HL-60/S4 treated with phorbol 12-myristate 13-acetate at 8.2 ng/mL for 4 days and 3 days (cell line): Measurements from ENCODE around the gene ULK4.
"Not testable (repeated sequence)": the region's sequence is repeated elsewhere in the genome, so short reads cannot be mapped to it uniquely, and the experiment has no call there.

Source experiments
- in situ Hi-C: fragments of 300-500 bp; cut with MboI; formaldehyde crosslinking; loops from 2 replicates; pipeline ENCODE4 v1.15.0; 2022; ENCODE audit warnings: low sequenced_read_pairs

Gene ULK4

GRCh38 chr3:41404582-41404981, 557.3 kb downstream of the ULK4 start:
- in situ Hi-C loops: no loop called here

GRCh38 chr3:41394896-41395295, 567.0 kb downstream of the ULK4 start:
- in situ Hi-C loops: no loop called here

- in situ Hi-C loops: not testable (repeated sequence)
Observed at GRCh38 chr3:41370765-41371535, 591.0 kb downstream of the ULK4 start.

- in situ Hi-C loops: no loop called here
Observed at GRCh38 chr3:41370307-41370706, 591.6 kb downstream of the ULK4 start.

- in situ Hi-C loops: no loop called here
Observed at GRCh38 chr3:41369838-41370237, 592.1 kb downstream of the ULK4 start.

- in situ Hi-C loops: no loop called here
Observed at GRCh38 chr3:41365973-41366372, 595.9 kb downstream of the ULK4 start.

GRCh38 chr3:41364736-41365135, 597.2 kb downstream of the ULK4 start:
- in situ Hi-C loops: no loop called here

GRCh38 chr3:41363830-41364523, 597.9 kb downstream of the ULK4 start:
- in situ Hi-C loops: no loop called here

GRCh38 chr3:41362638-41363559, 599.0 kb downstream of the ULK4 start:
- in situ Hi-C loops: no loop called here

- in situ Hi-C loops: no loop called here
Observed at GRCh38 chr3:41357271-41357670, 604.6 kb downstream of the ULK4 start.

- in situ Hi-C loops: no loop called here
Observed at GRCh38 chr3:41356775-41357174, 605.1 kb downstream of the ULK4 start.

GRCh38 chr3:41352510-41352909, 609.4 kb downstream of the ULK4 start:
- in situ Hi-C loops: no loop called here

- in situ Hi-C loops: no loop called here
Observed at GRCh38 chr3:41350441-41350840, 611.5 kb downstream of the ULK4 start.

- in situ Hi-C loops: no loop called here
Observed at GRCh38 chr3:41348401-41348800, 613.5 kb downstream of the ULK4 start.

GRCh38 chr3:41346698-41347270, 615.1 kb downstream of the ULK4 start:
- in situ Hi-C loops: no loop called here

- in situ Hi-C loops: no loop called here
Observed at GRCh38 chr3:41345788-41346187, 616.1 kb downstream of the ULK4 start.

- in situ Hi-C loops: no loop called here
Observed at GRCh38 chr3:41339758-41340157, 622.1 kb downstream of the ULK4 start.

- in situ Hi-C loops: no loop called here
Observed at GRCh38 chr3:41338276-41338675, 623.6 kb downstream of the ULK4 start.

- in situ Hi-C loops: no loop called here
Observed at GRCh38 chr3:41334426-41334825, 627.5 kb downstream of the ULK4 start.

- in situ Hi-C loops: no loop called here
Observed at GRCh38 chr3:41331041-41331440, 630.9 kb downstream of the ULK4 start.

- in situ Hi-C loops: no loop called here
Observed at GRCh38 chr3:41330465-41330864, 631.4 kb downstream of the ULK4 start.
